Epithelial cell of esophagus (primary cell): ENCODE measurements around the gene CCDC178.

Source experiments
- DNase-seq: peaks from one replicate; pipeline ENCODE4 v3.0.0; 2010; ENCODE audit warnings: low read depth
- H3K4me3 ChIP-seq: 2 replicates; pipeline ENCODE4 v1.5.1; 2011; ENCODE audit warnings: mild to moderate bottlenecking, low read length, control low read depth
- CTCF ChIP-seq: IDR thresholded peaks from 2 replicates; pipeline ENCODE4 v1.5.1; 2011; ENCODE audit warnings: low read depth, mild to moderate bottlenecking, low read length, control low read depth, inconsistent platforms; ENCODE audit not compliant: insufficient read depth; ENCODE audit errors: missing control alignments

The CCDC178 gene

GRCh38 chr18:33232318-33232626 is 208.2 kb downstream of the CCDC178 start:
- no peak for DNase-seq

GRCh38 chr18:33231474-33232317 is 208.8 kb downstream of the CCDC178 start:
- peak; percentile 72 for DNase-seq
- H3K4me3 ChIP-seq, result no peak overlapping the region
- peak; percentile 98 for TF ChIP-seq CTCF

More at GRCh38 chr18:33232318-33232626, 208.2 kb downstream of the CCDC178 start:
- H3K4me3 ChIP-seq, result no peak overlapping the region
- TF ChIP-seq CTCF, result no peak

- peak; percentile 55 for DNase-seq
- no peak overlapping the region for H3K4me3 ChIP-seq
- TF ChIP-seq CTCF, result no peak
Measured at GRCh38 chr18:33212363-33212762, 228.2 kb downstream of the CCDC178 start.

- DNase-seq, result peak; percentile 44
- peak; percentile 73 for TF ChIP-seq CTCF
- no peak overlapping the region for H3K4me3 ChIP-seq
Measured at GRCh38 chr18:33210575-33211189, 229.8 kb downstream of the CCDC178 start.

GRCh38 chr18:33205777-33206176 is 234.7 kb downstream of the CCDC178 start:
- DNase-seq, result no peak
- no peak overlapping the region for H3K4me3 ChIP-seq
- no peak for TF ChIP-seq CTCF

GRCh38 chr18:33201509-33201926 is 239.0 kb downstream of the CCDC178 start:
- DNase-seq, result peak; percentile 20
- TF ChIP-seq CTCF, result peak; percentile 58
- no peak overlapping the region for H3K4me3 ChIP-seq

GRCh38 chr18:33195795-33196194 is 244.7 kb downstream of the CCDC178 start:
- no peak for DNase-seq
- TF ChIP-seq CTCF, result no peak
- H3K4me3 ChIP-seq, result no peak overlapping the region
